Activated T-helper 9 cell treated with anti-CD3 and anti-CD28 coated beads, Interleukin-2, amount 50 U/mL, for 16 hours (primary cell): ENCODE data around the gene UBL4B.

ENCODE experiments used
- DNase-seq: peaks from one replicate; pipeline ENCODE4 v3.0.0-alpha.2; 2020; ENCODE audit warnings: low read depth

Gene UBL4B

DNA sequence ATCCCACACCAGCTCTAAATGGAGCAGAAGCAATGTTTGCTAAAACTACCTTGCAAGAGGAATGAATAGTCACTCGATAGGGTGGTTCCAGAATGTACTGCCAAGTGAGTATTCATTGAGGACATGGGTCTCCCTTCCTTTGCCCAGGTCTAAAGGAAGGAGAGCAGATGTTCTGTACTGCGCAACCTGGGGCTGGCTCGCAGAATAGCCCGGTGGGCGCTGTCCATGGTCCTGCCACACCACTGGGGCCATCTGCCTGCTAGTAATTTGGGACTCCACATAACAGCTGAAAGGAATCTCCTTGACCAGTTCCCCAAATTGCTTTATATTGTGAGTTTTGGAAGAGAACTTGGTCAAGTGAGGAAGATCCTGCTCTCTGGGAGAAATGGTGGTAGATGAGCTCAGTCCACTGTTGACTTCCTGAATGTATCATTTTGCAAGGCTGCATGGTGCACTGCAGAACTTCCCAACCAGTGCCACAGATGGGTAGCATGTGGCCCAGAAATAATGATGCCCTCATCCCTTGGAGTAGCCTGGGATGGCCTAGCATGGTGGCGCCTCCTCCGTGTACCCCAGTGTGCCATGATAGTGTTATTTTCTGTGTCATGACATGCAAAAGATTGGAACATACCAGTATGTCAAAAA is 43.8 kb downstream of the UBL4B start:
- no peak for DNase-seq

GRCh38 chr1:110158261-110158660 is 46.0 kb downstream of the UBL4B start:
- DNase-seq: no peak

DNA sequence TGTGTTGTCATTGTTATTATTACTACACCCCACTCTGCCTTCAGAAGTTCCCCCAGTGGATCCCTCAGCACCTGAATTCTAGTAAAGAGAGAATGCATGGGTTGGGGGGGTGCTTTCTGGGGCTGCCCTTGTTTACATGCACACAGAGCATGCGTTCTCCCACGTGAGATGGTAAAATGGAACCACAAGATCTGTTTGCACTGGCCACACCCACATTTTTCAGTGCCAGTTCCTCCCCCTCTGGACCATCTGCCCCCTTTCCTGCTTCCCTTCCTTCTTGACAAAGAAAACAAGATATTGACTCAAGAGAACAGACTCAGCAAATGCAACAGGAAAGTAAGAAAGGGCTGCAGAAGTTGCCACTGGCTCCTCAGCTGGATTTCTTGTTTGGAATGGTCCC is 46.9 kb downstream of the UBL4B start:
- DNase-seq: no peak

DNA sequence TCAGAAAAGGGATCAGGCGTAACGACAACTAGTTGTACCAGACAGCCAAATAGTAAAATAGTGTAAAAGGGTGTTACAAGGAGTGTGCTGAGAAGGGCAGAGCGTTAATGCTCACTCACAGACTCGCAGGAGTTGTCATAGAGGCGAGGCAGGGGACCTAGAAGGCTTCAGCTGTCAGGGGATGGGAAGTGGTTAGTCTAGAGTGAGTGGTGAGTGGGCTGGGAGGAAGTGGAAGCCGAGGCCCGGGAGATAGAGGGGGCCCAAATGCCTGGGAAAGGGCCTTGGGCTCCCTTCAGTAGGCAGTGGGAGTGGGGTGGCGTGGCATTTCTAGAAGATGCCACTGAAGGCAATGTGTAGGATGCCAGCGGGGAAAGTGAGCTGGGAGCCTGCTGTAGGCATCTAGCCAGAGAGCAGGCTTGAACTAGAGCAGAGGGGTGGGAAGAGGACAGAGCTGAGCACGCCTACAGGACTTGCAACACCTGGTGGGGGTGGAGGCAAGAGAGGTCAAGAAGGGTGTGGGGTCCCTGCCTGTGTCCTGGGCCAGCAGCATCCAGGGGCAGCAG is 48.4 kb downstream of the UBL4B start:
- no peak for DNase-seq

GRCh38 chr1:110161165-110161564 is 48.9 kb downstream of the UBL4B start:
- DNase-seq: no peak

DNA sequence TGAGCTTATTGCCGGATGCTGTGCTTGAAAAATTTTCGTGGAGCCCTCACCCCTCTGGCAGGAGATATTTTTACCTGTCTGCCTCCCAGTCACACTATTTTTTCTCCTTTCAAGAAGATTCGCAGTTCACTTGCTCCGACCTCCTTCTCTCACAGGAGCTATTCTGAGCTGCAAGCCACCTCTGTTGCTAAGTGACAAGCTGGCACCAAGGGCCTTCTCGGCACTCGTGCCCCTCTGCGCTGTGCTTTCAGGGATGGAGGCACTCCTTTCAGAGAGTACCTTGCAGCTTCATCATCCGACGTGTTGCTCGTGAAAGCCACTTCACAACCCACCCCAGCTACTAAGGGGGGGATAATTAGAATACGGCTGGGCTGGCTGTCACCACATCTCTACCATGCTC is 49.6 kb downstream of the UBL4B start:
- DNase-seq: no peak
